GM19463 (cell line): ENCODE results near the gene PAX2.

ENCODE experiments used
- ATAC-seq: cut with Tn5 transposase; IDR thresholded peaks from one replicate; pipeline ENCODE4 v1.9.1; 2021; ENCODE audit warnings: mild to moderate bottlenecking, moderate library complexity; ENCODE audit not compliant: unreplicated experiment

The PAX2 gene

DNA sequence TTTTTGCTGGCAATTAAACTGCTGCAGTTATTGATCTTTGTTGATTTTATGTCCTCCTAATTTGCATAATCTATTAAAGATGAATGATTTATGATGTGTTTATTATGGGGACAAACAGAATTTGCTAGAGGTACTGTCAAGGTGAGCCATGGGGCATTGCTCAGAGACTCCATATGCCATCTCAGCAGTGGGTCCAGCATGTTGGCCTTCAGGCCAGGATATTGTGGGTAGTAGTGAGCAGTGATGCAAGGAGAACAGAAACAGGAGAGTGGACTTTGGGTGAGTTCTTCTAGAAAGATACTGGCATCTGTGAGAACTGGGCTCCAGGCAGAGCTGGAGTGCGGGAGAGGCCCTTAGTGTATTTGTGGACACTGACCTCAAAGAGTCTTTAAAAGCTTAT, 65.9 kb downstream of the PAX2 start:
- no peak for ATAC-seq

DNA sequence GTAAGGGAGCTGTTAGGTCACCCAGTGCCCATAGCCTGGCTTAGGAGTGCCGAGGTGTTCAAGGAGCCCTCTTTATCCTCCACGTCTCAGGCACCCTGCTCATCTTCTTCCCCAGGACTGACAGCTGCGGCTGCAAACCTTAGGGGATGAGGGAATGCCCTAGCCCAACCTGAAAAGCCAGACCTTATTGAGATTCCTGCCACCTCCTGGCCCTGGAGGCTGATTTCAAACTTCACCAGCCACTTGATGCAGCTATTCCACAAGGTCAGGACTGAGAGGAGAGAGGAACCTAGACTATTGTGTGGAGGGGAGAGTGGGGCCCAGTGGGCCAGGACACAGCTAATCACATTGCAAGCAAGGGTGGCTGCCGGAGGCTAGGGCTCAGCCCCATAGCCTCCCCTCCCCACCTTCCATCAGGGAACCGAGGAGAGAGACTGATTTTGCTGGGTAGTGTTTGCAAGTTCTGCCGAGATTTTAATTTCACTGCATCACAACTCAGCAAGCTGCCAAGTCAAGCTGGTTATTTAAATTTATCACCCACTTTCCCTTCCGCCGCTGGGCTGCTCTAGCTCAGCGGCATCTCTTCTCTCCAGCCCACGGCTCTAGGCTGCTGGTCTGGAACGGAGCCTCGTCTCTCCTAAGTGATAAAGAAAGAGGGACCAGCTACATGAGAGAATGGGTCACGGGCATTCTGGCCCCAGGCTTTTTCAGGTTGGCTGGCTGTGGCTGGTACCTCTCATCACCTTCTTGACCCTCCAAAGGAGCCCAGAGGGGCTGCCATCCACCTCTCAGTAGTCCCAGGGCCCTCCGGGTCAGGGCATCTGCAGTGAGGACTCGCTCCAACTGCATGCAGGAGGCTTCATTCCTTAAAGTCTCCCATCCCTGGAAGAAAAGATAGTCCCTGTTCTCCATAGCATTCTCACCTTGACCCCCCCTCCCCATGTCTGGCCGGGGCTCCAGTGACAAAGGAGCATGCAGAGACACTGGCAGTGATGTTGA, 66.7 kb downstream of the PAX2 start:
- no peak for ATAC-seq

DNA sequence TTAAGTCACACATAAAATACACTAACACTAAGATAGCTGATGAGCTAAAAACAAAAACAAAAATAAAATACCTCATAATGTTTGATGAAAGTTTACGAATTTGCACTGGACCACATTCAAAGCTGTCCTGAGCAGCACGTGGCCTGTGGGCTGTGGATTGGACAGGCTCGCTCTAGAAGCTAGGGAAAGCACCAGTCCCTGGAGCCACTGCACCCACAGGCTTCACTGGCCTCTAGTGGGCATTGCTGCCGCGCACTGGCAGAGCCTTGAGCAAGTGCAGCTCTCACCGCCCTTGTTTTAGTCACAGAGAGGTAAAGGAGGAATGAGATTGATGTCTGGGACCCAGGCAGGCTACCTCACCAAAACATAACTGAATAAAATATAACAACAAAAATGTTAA, 67.6 kb downstream of the PAX2 start:
- no peak for ATAC-seq

DNA sequence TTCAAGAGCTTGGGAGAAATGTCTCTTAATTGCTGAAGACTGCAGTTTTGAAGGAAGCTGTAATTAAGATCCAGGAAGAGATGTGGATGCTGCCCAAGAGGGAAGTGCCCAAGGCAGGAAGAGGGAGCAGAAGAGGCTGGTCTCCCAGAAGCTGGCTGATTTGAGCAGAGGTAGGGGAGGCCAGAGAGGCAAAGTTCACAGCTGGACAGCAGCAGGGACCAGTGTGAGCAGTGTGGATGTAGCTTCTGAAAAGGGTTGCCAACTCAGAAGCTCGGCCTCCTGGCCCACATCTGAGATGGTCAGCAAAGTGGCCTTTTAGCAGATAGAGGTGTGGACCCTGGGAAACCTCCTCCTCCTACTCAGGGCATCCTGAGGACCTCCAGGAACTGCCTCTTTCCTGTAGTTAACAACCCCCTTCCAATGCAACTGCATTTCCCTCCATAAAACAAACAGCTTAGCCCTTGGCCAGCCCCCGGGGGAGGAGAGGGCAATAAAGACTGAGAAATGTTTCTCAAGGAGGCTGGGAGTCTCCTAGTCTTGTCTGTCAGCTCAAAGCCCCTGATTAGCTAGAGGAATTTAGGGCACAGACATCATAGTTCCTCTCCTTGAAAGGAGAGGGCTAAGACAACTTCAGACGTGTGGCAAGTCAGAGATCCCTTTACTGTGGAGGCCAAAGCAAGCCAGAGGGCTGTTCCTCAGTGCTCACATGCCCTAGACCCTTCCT, 69.5 kb downstream of the PAX2 start:
- ATAC-seq, result no peak

DNA sequence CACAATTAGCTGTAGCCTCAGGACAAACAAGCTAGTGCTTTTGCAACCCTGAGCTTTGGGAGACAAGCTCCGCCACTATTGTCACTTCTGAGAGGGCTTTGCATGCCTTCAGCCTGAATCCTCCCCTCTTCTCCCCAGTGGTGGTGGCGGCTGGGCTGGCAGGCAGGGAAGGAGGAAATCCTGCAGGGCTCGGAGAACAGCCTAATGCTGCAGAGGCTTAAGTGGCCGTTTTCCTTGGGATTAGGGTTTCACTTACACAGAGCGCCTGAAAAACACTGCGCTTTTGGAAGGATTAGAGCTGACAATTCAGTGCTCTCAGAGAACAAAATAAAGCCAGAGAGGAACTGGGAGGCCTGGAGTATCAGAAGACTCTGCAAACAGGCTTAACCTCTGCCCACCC, 71.3 kb downstream of the PAX2 start:
- no peak for ATAC-seq

DNA sequence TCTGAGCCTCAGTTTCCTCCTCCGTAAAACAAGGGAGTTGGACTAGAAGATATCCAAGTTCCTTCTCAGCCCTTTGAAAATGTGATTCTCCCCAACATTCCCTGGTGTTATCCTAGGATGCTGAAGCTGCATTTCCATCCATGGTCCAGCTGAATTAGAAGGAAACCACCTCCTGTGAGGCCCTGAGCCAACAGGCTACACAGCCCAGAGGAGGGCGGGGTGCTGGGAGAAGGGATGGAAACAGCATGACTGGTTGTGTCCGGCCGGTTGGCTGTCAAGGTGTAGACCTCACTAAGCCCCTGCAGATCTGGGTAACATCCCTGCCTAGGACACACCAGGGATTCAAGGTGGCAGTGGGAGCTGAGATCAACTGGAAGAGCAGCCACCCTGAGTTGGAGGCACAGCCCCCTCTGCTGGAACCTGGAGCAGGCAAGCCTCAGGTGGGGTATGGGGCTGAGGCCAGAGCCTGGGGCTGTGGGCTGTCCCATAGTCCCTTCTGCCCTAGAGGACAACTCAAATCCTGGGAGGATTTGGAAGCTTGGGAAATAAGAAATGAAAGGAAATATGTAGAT, 72.0 kb downstream of the PAX2 start:
- no peak for ATAC-seq

DNA sequence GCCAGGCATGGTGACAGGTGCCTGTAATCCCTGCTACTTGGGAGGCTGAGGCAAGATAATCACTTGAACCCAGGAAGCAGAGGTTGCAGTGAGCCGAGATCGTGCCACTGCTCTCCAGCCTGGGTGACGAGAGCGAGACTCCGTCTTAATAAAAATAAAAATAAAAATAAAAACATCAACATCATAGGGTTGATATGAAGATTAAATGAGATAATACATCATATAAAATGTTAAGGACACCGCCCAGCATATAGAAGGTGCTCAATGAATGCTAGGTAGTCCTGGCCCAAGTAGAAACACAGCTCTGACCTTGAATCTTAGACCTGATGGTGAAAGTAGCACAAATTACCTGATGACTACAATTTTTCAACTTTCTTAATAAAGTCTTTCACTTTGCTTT, 74.0 kb downstream of the PAX2 start:
- no peak for ATAC-seq

DNA sequence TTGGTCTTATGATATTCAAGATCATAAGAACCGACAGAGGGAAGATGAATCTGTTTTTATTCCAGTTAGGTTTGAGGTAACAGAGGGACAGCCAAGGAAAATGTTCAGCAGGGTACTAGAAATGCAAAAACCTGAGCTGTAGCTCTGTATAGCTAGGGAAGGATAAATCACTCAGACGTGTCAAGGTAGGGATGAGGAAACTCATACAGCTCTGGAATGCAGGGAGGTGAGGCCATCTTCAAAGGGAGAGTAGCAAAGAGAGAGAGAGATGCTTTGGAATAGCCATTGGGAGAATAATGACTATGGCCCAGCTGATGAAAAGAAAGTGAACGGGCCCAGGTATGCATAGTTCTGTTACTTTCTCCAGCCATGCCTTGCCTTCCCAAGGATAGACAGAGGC, 77.8 kb downstream of the PAX2 start:
- no peak for ATAC-seq

DNA sequence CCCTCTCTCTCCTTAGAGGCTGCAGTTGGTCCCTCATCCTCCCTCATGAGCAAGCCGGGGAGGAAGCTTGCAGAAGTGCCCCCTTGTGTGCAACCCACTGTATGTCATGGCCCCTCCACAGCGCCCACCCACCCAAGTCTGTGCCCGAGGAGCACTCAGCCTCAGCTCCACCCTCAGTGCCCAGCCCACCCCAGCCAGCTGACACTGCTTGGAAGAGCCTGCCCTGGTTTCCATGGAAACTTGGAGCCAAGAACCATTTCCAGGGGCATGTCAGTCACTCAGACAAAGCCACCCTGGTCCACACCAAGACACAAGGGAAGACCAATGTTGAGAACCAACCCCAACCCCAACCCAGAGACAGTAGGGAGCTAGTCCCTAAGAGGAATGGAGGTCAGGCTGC, 79.5 kb downstream of the PAX2 start:
- ATAC-seq, result no peak

DNA sequence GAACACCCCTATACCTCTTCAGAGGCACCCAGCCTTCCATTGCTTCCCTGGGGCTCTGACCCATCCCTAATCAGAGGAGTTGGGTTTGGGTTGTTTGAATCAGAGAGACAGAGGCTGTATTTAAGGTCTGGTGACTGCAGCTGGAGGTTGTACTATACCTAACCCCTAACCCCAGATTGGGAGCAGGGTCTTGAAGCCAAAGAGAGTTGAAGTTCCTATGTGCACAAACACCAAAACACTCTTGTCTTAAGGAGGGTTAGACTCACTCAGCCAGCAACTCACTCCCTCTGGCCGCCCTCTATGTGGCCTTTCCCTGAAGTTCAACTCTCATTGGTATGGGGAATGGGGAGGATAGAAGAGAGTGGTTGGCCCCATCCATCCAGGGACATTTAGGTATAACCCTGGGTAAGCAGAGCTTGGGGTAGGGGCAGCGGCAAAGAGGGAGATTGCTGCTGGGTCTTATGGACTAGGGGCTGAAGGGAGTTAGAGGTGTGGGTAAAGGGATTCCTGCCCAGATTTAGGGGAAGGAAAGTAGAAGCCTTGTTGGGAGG, 80.0 kb downstream of the PAX2 start:
- ATAC-seq, result no peak

DNA sequence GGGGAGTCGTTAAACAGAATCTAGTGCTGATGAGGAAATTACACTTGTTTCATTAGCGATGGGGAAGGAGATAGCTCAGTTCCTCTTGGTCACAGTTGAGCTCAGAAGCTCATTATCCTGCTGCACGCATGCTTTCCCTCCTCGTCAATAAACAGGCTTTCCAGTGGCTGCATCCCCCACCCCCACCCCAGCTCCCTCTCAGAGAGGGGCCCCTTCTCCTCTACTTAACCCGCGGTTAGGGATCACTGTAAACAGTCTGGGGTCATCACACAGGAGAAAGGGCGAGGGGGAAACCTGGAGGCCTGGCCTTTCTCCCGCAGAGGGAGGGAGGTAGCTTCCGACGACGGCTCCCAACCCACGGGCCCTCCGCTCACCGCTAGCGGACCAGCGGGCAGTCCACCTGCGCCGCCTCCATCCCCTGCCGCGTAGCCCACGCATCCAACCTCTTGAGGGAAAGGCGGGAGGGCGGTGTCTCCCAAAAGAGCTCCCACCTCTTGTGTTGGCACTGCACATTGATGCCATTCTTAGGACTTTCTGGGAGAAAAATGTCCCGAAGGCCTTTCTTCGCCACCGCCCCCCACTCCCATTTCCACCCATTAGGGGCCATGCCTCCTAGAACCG, 80.8 kb downstream of the PAX2 start:
- ATAC-seq, result no peak

DNA sequence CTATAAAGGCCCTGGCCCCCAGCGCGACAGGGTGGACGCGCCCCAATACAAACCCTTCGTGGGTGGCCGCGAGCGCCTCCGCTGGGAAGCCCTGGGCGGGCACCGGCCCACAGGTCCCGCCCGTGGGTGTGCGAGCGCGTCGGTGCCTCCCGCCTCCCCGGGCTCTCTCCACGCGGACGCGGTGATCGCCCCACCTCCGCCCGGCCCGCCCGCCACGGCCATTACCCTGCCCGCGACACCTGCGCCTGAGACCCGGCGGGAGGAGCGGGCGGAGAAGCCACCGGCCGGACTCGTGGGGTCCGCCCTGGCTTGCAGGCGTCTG, 81.2 kb downstream of the PAX2 start:
- no peak for ATAC-seq

DNA sequence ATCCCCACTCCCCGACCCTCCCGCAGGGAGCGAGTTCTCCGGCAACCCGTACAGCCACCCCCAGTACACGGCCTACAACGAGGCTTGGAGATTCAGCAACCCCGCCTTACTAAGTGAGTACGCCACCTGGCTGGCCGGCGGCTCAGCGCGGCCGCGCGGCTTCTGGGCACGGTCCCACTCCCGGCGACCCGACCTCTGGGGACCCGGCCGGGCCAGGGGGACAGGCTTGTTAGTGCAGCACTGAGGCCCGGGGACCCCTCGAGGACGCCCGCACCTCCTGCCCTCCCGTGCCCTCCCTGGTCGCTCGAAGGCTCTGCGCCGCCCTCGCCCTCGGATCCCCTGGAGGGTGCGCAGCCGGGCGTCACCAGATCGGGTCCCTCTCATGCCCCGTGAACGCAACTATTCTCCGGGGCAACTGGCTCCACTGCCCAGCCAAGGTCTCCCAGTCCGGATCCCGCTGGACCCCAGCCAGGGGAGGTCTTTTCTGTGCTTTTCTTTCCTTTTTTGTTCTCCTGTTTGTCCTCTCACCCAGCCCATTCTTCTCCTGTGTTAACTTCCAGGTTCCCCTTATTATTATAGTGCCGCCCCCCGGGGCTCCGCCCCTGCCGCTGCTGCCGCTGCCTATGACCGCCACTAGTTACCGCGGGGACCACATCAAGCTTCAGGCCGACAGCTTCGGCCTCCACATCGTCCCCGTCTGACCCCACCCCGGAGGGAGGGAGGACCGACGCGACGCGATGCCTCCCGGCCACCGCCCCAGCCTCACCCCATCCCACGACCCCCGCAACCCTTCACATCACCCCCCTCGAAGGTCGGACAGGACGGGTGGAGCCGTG, 81.8 kb downstream of the PAX2 start:
- ATAC-seq, result no peak

DNA sequence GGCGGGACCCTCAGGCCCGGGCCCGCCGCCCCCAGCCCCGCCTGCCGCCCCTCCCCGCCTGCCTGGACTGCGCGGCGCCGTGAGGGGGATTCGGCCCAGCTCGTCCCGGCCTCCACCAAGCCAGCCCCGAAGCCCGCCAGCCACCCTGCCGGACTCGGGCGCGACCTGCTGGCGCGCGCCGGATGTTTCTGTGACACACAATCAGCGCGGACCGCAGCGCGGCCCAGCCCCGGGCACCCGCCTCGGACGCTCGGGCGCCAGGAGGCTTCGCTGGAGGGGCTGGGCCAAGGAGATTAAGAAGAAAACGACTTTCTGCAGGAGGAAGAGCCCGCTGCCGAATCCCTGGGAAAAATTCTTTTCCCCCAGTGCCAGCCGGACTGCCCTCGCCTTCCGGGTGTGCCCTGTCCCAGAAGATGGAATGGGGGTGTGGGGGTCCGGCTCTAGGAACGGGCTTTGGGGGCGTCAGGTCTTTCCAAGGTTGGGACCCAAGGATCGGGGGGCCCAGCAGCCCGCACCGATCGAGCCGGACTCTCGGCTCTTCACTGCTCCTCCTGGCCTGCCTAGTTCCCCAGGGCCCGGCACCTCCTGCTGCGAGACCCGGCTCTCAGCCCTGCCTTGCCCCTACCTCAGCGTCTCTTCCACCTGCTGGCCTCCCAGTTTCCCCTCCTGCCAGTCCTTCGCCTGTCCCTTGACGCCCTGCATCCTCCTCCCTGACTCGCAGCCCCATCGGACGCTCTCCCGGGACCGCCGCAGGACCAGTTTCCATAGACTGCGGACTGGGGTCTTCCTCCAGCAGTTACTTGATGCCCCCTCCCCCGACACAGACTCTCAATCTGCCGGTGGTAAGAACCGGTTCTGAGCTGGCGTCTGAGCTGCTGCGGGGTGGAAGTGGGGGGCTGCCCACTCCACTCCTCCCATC, 82.7 kb downstream of the PAX2 start:
- ATAC-seq, result no peak

DNA sequence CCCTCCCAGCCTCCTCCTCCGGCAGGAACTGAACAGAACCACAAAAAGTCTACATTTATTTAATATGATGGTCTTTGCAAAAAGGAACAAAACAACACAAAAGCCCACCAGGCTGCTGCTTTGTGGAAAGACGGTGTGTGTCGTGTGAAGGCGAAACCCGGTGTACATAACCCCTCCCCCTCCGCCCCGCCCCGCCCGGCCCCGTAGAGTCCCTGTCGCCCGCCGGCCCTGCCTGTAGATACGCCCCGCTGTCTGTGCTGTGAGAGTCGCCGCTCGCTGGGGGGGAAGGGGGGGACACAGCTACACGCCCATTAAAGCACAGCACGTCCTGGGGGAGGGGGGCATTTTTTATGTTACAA, 83.3 kb downstream of the PAX2 start:
- ATAC-seq, result no peak

DNA sequence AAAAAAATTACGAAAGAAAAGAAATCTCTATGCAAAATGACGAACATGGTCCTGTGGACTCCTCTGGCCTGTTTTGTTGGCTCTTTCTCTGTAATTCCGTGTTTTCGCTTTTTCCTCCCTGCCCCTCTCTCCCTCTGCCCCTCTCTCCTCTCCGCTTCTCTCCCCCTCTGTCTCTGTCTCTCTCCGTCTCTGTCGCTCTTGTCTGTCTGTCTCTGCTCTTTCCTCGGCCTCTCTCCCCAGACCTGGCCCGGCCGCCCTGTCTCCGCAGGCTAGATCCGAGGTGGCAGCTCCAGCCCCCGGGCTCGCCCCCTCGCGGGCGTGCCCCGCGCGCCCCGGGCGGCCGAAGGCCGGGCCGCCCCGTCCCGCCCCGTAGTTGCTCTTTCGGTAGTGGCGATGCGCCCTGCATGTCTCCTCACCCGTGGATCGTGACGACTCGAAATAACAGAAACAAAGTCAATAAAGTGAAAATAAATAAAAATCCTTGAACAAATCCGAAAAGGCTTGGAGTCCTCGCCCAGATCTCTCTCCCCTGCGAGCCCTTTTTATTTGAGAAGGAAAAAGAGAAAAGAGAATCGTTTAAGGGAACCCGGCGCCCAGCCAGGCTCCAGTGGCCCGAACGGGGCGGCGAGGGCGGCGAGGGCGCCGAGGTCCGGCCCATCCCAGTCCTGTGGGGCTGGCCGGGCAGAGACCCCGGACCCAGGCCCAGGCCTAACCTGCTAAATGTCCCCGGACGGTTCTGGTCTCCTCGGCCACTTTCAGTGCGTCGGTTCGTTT, 83.9 kb downstream of the PAX2 start:
- ATAC-seq, result no peak

DNA sequence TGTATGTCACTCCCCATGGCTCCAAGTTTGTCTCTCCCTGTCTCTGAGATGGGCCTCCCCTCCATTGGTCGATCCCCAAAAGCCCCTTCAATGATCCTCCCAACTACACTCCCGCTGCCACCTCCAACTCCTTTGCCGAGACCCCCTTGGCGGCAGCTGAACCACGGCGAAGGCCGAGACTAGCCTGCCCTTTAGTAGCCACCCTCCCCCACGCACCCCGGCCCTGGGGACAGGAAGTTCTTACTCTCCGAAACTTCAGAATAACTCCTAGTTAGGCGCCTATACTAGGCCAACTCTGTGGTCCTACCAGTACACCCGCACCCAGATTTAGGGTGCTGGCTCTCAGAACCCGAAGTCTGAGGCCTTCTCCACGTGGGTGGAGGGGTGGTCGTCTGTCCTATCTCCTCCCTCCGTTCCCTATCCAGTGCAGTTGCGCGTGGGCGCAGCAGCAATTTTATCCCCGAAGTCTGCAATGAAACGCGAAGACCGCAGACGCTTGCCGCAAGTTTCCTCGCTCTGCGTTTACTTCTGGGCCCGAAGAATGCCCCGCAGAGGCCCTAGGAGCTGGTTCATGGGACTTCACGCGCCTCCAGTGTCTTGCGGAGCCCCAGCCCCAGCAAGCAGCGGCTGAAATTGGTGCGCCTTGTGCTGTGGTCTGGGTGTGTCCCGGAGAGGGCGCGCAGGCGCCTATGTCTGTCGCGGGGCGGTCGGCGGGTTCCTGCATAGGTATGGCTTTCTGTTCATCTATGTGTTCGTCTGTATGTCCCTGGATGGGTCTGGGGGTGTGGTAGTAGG, 84.7 kb downstream of the PAX2 start:
- ATAC-seq, result no peak

DNA sequence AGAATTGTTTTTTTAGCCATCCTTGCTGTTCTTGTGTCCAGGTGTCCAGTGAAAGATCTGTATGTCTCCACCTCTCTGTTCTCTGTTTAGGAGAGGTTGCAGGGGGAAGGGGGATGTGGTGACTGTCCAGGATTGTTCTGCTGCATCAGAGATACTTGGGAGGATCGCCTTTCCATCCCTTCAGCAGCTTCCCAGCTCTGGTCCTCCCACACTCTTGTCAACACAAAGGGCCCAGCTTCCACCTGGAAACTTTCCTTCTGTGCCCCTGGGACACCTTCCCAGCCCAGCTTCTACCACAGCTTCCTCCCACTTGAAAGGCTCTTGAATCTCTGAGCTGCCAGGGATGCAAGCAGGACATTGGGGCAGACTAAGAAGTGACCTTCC, 85.3 kb downstream of the PAX2 start:
- ATAC-seq, result no peak
